Activated CD4-positive, alpha-beta memory T cell treated with anti-CD3 and anti-CD28 coated beads, Interleukin-2, amount 10 ng/mL, durations not matched to agents 7 days and 5 days (primary cell): ENCODE measurements around the gene DISP1. TPM values are rescaled to one million over a fixed set of nuclear protein-coding genes. Genes with fewer than 3 reads are reported as not detected.

Experiments used
- CTCF ChIA-PET: fragments of 350-600 bp; sonication (Branson Sonifier 250); formaldehyde crosslinking; loops from one replicate; lab custom pipeline; 2021; ENCODE audit warnings: antibody characterized with exemption, inconsistent platforms; lab: Charles Lee
- POLR2A ChIA-PET: fragments of 350-600 bp; sonication (Branson Sonifier 250); formaldehyde crosslinking; loops from one replicate; lab custom pipeline; 2021; ENCODE audit warnings: antibody characterized with exemption; lab: Charles Lee
- DNase-seq: peaks from one replicate; pipeline ENCODE4 v3.0.0-alpha.2; 2020
- H3K27ac Mint-ChIP-seq: one replicate; pipeline ENCODE4 v1.8.0; 2021; ENCODE audit warnings: mild to moderate bottlenecking, mixed read lengths
- H3K27me3 Mint-ChIP-seq: one replicate; pipeline ENCODE4 v1.8.0; 2021; ENCODE audit warnings: mixed read lengths
- H3K36me3 Mint-ChIP-seq: one replicate; pipeline ENCODE4 v1.8.0; 2021; ENCODE audit warnings: low read depth, mixed read lengths
- H3K4me1 Mint-ChIP-seq: one replicate; pipeline ENCODE4 v1.8.0; 2021; ENCODE audit warnings: mixed read lengths
- H3K4me3 Mint-ChIP-seq: one replicate; pipeline ENCODE4 v1.8.0; 2021; ENCODE audit warnings: mild to moderate bottlenecking, mixed read lengths
- H3K9me3 Mint-ChIP-seq: one replicate; pipeline ENCODE4 v1.8.0; 2021; ENCODE audit warnings: mixed read lengths
- total RNA-seq, 2 experiments: library from RNA; stranded (reverse); gene quantifications; one replicate each; pipeline ENCODE4 v1.2.3, GENCODE V29; 2021

Gene DISP1
- total RNA-seq, 2 experiments from 2014 or later, result 1.1 to 1.4 TPM

DNA sequence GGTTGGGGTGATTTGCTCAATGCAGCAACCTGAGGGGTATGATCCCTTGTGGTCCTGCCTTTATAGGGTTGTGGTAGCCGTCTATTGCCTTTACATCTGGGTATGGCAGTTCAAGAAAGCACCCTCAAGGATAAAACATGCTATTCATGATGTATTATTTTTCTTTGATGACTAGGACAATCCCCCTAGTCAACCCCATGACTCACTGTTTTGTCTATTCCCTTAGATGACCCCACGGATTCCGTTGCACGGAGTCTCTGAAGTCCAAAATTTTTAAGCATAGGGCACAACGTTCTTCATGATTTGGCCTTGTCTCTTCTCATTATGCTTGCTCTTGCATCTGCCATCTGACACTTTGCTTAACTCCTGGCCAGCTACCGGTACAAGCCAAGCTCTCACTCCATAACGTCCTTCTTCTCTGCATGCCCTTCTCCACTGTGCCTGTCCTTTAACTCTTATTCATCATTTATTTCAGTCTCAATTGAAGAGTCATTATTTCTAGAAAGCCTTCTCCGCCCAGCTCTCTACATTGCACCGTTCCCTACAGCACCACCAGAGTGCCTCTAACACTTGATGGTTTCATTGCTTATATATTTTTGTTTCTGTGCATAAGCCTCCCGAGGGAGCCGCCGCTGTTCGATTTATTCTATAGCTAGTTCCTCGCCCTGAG is 838 bp upstream of the DISP1 start:
- POLR2A ChIA-PET, result no interaction called here
- no peaks in the 10 kb centered on the region for H3K36me3 Mint-ChIP-seq
- CTCF ChIA-PET, result interaction anchor here (1.3 kb wide), 1 partner anchor 75 kb away, joined by 3 read pairs; no protein-coding TSS in a partner anchor
- peak overlapping the region; percentile 86 for H3K4me3 Mint-ChIP-seq
- DNase-seq, result no peak
- H3K9me3 Mint-ChIP-seq, result peaks cover 2% of the 10 kb centered on the region
- H3K27me3 Mint-ChIP-seq, result peaks cover 8% of the 10 kb centered on the region
- H3K27ac Mint-ChIP-seq, result no peak overlapping the region
- peaks cover 23% of the 10 kb centered on the region for H3K4me1 Mint-ChIP-seq

DNA sequence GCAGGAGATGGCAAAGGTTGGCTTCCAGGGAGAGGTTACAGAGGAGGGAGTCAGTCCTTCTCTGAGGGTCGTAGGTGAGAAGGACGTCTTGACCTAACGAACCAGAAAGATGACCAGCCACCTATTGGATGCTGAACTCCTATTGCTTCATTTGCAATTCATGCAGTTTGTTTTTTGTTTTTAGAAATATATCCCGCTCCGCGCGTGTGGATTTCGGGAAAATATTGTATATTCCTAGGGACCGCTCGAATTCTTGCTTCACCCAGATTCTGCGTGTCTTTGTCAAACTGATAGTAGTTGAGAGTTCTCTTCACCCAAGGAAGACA is 564 bp downstream of the DISP1 start:
- POLR2A ChIA-PET, result interaction anchor here (0.9 kb wide), 1 partner anchor 16 kb away, joined by 4 read pairs; no protein-coding TSS in a partner anchor
- H3K9me3 Mint-ChIP-seq, result peaks cover 2% of the 10 kb centered on the region
- peaks cover 23% of the 10 kb centered on the region for H3K4me1 Mint-ChIP-seq
- no peak for DNase-seq
- H3K27me3 Mint-ChIP-seq, result peaks cover 8% of the 10 kb centered on the region
- no peaks in the 10 kb centered on the region for H3K36me3 Mint-ChIP-seq
- CTCF ChIA-PET, result no interaction called here
- H3K4me3 Mint-ChIP-seq, result peak overlapping the region; percentile 86
- peak overlapping the region; percentile 74 for H3K27ac Mint-ChIP-seq

DNA sequence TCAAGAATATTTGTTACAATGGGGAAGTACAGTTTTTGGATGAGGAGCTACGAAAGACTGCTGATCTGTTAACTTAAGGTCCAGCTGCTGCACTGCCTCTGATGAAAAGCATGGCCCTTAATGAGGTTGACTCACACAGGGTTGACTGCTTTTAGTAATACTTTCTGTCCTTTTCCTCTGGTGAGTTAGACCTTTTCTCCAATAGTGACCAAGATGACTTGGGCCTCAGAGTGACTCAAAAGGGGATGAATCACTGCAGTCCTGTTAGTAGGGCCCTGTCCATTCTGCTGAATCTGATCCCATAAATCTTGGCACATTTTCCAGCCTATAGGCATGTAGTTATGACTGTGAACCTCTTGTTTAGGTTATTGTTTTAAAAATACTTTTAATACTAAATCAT is 2.7 kb downstream of the DISP1 start:
- DNase-seq, result no peak
- H3K27ac Mint-ChIP-seq, result no peak overlapping the region
- no peak overlapping the region for H3K4me3 Mint-ChIP-seq
- H3K27me3 Mint-ChIP-seq, result peaks cover 2% of the 10 kb centered on the region
- peaks cover 23% of the 10 kb centered on the region for H3K4me1 Mint-ChIP-seq
- CTCF ChIA-PET, result interaction anchor here (1.3 kb wide), 1 partner anchor 316 kb away, joined by 3 read pairs; no protein-coding TSS in a partner anchor
- H3K9me3 Mint-ChIP-seq, result peaks cover 2% of the 10 kb centered on the region
- POLR2A ChIA-PET, result no interaction called here
- H3K36me3 Mint-ChIP-seq, result no peaks in the 10 kb centered on the region

DNA sequence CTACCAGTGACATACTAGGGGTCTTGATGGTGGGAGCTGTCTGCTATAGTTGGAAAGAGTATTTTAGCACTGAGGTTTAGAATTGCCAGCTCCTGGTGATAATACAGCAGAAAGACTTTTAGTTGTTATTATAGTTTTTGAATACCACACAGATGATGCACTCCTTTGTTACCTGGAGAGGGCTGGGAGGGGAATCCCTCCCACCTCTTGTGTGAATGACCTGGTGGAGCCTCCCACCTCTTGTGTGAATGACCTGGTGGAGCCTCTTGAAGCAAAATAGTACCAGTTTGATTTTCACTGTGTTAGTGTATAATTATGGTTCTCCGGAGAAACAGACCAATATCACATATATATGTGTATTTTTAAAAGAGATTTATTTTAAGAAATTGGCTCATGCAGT is 3.3 kb downstream of the DISP1 start:
- Mint-ChIP-seq H3K27ac (no peak overlapping the region), H3K36me3 (no peaks in the 10 kb centered on the region), H3K9me3 (peaks cover 2% of the 10 kb centered on the region), H3K27me3 (peaks cover 2% of the 10 kb centered on the region), H3K4me1 (peaks cover 23% of the 10 kb centered on the region), H3K4me3 (no peak overlapping the region)
- no peak for DNase-seq
- POLR2A ChIA-PET, result no interaction called here
- CTCF ChIA-PET, result interaction anchor here (1.3 kb wide), 1 partner anchor 315 kb away, joined by 3 read pairs; no protein-coding TSS in a partner anchor

DNA sequence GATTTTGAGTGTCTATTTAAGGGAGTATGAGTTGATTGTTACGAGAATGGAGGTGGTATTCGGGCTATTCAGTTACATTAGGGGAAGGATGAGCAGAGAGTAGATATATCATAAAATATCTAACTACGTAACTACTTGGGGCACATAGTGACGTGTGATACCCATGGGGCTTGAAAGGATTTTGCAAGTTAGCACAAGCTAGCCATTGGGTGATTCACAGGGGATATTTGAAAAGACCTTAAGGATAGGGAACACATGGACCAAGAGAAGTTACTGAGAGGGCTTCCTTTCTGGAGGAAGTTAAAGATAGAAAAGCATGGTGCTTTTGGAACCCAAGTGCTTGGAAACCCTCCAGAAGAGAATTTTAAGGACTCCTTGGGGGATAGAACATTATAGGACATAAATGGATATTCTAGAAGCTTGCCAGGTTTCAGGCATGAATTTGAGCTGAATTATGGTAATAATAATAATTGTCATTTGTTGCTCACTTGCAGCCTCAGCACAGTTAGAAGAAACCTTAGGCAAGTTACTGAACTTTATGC is 5.4 kb downstream of the DISP1 start:
- DNase-seq, result no peak
- no peaks in the 10 kb centered on the region for H3K27me3 Mint-ChIP-seq
- H3K4me1 Mint-ChIP-seq, result peaks cover 12% of the 10 kb centered on the region
- H3K36me3 Mint-ChIP-seq, result no peaks in the 10 kb centered on the region
- H3K4me3 Mint-ChIP-seq, result no peak overlapping the region
- ChIA-PET POLR2A (no interaction called here), CTCF (no interaction called here)
- H3K27ac Mint-ChIP-seq, result no peak overlapping the region
- H3K9me3 Mint-ChIP-seq, result no peaks in the 10 kb centered on the region

DNA sequence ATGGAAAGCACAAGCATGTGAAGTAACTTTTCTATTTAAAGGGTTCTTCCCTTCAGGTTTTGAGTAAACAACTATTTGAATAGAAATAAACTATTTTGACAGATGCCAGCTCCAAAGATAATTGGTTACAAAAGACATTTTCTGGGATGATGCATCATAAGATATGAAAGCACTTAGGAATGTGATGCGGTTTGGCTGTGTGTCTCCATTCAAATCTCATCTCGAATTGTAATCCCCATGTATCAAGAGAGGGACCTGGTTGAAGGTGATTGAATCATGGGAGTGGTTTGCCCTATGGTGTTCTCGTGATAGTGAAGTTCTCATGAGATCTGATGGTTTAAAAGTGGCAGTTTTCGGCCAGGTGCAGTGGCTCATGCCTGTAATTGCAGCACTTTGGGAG is 6.4 kb downstream of the DISP1 start:
- CTCF ChIA-PET, result no interaction called here
- H3K4me3 Mint-ChIP-seq, result no peak overlapping the region

DNA sequence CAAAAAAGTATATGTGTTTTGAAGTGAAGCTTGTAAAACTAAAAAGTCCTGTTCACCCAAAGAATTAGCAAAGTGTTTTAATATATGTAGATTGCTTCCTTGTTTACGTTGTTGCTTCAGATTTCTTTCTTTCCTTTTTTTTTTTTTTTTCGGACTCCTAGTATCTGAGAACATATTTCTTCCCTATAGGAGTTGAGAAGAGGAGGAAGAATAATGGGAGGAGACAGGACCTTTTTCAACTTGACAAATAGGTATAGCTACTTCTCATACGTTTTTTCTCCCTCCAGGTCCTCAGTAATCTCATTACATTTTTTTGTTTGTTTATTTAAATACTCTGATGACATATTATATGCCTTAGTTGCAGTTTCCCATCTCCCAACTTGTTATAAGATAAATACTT is 8.9 kb downstream of the DISP1 start:
- H3K4me1 Mint-ChIP-seq, result no peaks in the 10 kb centered on the region
- DNase-seq, result no peak
- no peak overlapping the region for H3K4me3 Mint-ChIP-seq
- H3K27me3 Mint-ChIP-seq, result no peaks in the 10 kb centered on the region
- H3K27ac Mint-ChIP-seq, result no peak overlapping the region
- POLR2A ChIA-PET, result no interaction called here
- CTCF ChIA-PET, result no interaction called here
- H3K36me3 Mint-ChIP-seq, result no peaks in the 10 kb centered on the region
- H3K9me3 Mint-ChIP-seq, result no peaks in the 10 kb centered on the region

More for the DNA sequence above, 6.4 kb downstream of the DISP1 start:
- POLR2A ChIA-PET, result no interaction called here
- H3K27ac Mint-ChIP-seq, result no peak overlapping the region
- H3K36me3 Mint-ChIP-seq, result no peaks in the 10 kb centered on the region
- DNase-seq, result no peak
- H3K4me1 Mint-ChIP-seq, result peaks cover 5% of the 10 kb centered on the region
- H3K9me3 Mint-ChIP-seq, result no peaks in the 10 kb centered on the region
- H3K27me3 Mint-ChIP-seq, result no peaks in the 10 kb centered on the region

DNA sequence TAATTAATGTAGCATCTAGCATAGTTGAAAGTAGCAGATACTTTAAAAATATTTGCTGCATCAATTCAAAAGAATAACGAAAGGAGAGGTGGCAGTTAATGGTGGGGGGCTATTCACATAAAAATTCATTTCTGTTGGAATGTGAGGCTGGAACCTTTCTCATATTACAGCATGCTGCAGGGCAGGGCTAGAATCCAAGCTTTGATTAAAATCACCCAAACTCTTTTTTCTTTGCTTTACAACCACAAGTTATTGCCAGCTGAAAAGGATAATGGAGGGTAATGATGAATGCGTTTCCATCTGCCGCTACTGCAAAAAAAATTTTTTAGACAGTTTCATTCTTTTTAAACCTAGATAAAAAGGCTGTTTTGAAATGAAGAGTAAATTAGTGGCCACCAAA is 9.8 kb downstream of the DISP1 start:
- Mint-ChIP-seq H3K4me1 (no peaks in the 10 kb centered on the region), H3K36me3 (no peaks in the 10 kb centered on the region), H3K27me3 (no peaks in the 10 kb centered on the region), H3K4me3 (no peak overlapping the region), H3K27ac (no peak overlapping the region), H3K9me3 (no peaks in the 10 kb centered on the region)
- DNase-seq, result no peak
- ChIA-PET POLR2A (no interaction called here), CTCF (no interaction called here)

DNA sequence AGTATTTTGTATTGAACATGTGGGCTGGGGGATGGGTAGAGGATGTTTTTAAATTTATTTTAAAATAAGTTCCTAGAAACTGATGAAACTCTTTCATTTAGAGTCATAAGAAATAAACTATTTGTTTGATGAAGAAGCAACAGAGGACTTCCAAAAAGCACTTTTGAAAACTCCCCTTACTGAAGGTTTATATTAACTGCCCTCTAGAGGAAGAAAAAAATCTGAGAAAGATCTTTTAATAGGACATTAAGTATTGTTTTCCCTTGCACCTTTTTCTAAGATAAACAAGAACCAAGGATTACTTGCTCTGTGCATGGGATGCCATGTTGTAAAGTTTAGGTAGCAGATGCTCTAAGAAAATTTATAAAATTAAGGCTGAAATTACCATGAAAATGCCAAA is 14.1 kb downstream of the DISP1 start:
- Mint-ChIP-seq H3K4me1 (no peaks in the 10 kb centered on the region), H3K4me3 (no peak overlapping the region), H3K27me3 (no peaks in the 10 kb centered on the region), H3K9me3 (no peaks in the 10 kb centered on the region), H3K36me3 (no peaks in the 10 kb centered on the region), H3K27ac (no peak overlapping the region)
- DNase-seq, result no peak
- ChIA-PET POLR2A (no interaction called here), CTCF (no interaction called here)

DNA sequence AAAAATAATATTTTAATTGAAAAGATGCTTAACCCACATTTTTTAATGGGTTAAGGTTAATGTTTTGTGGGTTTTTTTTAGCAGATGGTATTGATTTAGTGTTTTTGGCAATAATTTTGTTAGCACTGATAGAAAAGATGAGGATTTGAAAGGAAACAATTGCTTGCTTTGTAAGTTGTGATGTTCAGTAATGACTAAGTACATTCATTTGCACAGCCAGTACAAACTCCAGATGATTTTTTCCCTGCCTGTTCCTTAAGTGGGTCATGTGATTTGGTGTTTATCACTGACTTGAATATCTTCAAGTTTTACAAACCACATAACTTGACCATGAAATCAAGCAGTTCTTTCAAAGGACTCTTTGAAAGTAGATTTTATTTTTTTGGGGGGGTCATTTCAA is 15.0 kb downstream of the DISP1 start:
- no peaks in the 10 kb centered on the region for H3K4me1 Mint-ChIP-seq
- no peaks in the 10 kb centered on the region for H3K27me3 Mint-ChIP-seq
- H3K9me3 Mint-ChIP-seq, result no peaks in the 10 kb centered on the region
- no peak for DNase-seq
- CTCF ChIA-PET, result no interaction called here
- no peak overlapping the region for H3K4me3 Mint-ChIP-seq
- POLR2A ChIA-PET, result no interaction called here
- no peak overlapping the region for H3K27ac Mint-ChIP-seq
- no peaks in the 10 kb centered on the region for H3K36me3 Mint-ChIP-seq

DNA sequence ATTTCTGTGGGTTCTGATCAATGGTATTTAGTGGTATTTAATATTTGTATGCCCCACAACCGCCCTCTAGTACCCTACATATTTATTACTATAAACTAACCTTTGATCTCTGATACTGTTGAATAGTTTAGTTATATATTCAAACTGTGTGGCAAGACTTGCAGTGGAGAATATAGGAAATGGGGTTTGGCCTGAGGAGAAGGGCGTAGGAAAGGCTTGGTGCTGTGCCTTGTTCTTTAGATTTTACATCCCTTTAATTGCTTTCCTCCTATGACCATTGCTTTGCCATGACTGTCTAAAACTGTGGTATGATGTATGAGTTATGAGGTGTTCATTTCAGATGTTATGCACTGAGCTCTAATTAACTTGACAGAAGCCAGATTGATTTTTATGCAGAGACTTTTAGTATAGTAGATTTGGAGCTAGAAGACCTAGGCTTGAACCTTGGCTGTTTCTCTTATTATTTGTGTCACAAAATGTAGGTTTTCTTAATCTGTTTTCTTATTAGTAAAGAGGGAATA is 18.6 kb downstream of the DISP1 start:
- Mint-ChIP-seq H3K9me3 (no peaks in the 10 kb centered on the region), H3K27me3 (no peaks in the 10 kb centered on the region), H3K36me3 (no peaks in the 10 kb centered on the region), H3K27ac (no peak overlapping the region), H3K4me1 (no peaks in the 10 kb centered on the region), H3K4me3 (no peak overlapping the region)
- no peak for DNase-seq
- ChIA-PET CTCF (no interaction called here), POLR2A (no interaction called here)

DNA sequence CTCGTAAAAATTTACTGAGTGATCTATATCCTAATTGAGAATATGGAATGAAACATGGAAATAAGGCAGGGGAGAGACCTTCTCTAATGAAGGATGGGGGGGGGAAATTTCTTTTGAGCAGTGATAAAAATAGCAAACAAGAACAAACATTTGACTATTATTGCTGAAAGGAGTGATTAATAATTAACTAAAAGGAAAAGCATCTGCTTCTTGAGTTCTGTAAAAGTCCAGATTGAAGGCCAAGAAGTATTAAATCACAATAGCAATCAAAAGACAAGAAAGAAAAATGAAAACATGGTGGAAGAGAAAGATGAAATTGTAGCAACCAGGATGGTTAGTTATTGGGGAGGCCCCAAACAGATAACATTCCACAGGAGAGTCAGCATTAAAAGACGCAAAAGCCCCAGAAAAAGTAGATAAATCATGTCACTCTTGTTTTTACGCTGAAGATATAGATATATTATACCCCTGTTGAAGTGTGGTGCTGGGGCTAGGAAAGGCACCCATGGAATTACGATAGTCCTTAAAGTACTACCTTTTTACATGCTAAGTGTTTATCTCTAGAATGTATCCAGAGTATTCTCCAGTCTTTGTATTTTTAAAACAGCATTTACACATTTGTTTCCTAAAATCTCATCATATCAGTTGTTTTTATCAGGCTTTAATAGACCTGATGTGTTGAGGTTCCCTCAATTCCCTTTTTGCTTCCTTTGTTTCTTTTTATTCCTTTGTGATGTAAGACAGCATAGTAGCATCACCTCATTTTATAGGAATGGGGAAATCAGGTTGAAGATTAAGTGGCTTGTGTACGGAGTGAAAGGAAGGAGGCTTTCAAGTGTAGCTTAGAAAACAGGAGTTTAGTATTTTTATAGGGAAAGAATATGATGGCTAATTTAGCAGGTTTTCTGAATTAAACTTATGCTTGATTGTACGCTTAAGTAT is 28.9 kb downstream of the DISP1 start:
- Mint-ChIP-seq H3K27ac (no peak overlapping the region), H3K27me3 (no peaks in the 10 kb centered on the region), H3K36me3 (no peaks in the 10 kb centered on the region), H3K4me3 (no peak overlapping the region), H3K4me1 (no peaks in the 10 kb centered on the region), H3K9me3 (no peaks in the 10 kb centered on the region)
- CTCF ChIA-PET, result no interaction called here
- POLR2A ChIA-PET, result no interaction called here
- DNase-seq, result no peak

DNA sequence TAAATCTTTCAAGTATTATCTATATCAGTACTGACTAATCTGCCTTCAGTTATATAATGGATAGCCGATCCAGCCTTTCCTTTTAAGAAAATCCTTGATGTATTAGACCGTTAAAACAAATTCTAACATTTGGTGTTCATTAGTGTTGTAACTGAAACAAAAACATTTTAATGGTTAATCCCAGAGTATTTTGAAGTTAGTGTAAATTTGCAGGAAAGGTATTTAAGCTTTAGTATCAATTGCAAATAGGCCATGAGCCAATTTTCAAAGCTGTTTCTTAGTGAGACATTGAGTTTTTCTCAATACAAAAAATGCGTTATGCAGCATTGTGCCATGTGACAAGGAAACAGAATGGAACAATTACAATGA is 29.6 kb downstream of the DISP1 start:
- Mint-ChIP-seq H3K4me3 (no peak overlapping the region), H3K4me1 (no peaks in the 10 kb centered on the region), H3K27ac (no peak overlapping the region), H3K27me3 (no peaks in the 10 kb centered on the region), H3K36me3 (no peaks in the 10 kb centered on the region), H3K9me3 (no peaks in the 10 kb centered on the region)
- ChIA-PET POLR2A (no interaction called here), CTCF (no interaction called here)
- DNase-seq, result no peak
